Peyer's patch (tissue), 4 donors: ENCODE results near the gene ANKRD44.

Experiments used
- POLR2A ChIP-seq, 2 donors: fragments of 450-650 bp; IDR thresholded peaks; one replicate each; pipeline ENCODE4 v1.5.1; 2017; ENCODE audit warnings: antibody characterized with exemption in 2 of 2, mild to moderate bottlenecking in 2 of 2, moderate library complexity in 2 of 2
- TF ChIP-seq, protein P1 (sequence below), 6 experiments: fragments of 450-650 bp in 4 of 6; fragments of 200-600 bp in 2 of 6; sonication (generic) in 1 of 6; IDR thresholded peaks; one replicate each; pipeline ENCODE4 v1.5.1; 2017 to 2019; ENCODE audit warnings: antibody characterized with exemption in 6 of 6, mild to moderate bottlenecking in 3 of 6, moderate library complexity in 1 of 6

DNA sequence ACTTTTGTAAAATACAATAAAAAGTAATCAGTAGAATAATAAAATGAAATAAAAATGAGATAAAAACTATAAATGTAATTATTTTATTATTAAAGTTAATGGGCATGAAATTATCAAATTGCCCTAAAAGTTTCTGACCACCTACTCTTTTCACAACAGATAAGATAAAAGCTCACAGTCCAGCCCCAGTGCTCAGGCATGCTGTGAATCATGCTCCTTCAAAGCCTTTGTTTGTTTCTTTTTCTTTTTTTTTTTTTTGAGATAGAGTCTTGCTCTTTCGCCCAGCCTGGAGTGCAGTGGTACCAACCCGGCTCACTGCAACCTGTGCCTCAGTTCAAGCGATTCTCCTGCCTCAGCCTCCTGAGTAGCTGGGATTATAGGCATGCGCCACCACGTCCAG lies 181.7 kb downstream of the ANKRD44 start:
- TF ChIP-seq, protein P1, sequence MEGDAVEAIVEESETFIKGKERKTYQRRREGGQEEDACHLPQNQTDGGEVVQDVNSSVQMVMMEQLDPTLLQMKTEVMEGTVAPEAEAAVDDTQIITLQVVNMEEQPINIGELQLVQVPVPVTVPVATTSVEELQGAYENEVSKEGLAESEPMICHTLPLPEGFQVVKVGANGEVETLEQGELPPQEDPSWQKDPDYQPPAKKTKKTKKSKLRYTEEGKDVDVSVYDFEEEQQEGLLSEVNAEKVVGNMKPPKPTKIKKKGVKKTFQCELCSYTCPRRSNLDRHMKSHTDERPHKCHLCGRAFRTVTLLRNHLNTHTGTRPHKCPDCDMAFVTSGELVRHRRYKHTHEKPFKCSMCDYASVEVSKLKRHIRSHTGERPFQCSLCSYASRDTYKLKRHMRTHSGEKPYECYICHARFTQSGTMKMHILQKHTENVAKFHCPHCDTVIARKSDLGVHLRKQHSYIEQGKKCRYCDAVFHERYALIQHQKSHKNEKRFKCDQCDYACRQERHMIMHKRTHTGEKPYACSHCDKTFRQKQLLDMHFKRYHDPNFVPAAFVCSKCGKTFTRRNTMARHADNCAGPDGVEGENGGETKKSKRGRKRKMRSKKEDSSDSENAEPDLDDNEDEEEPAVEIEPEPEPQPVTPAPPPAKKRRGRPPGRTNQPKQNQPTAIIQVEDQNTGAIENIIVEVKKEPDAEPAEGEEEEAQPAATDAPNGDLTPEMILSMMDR (IDR thresholded peaks at IDR 0.05), result no peak
- no peak for TF ChIP-seq POLR2A (IDR thresholded peaks at IDR 0.05)
